MCF 10A (cell line): ENCODE data around the gene INSM2. TPM values are rescaled to one million over a fixed set of nuclear protein-coding genes. Genes with fewer than 3 reads are reported as not detected.
A peak's percentile ranks its signal among the peaks of the same experiment; 100 is the strongest.

ENCODE experiments used
- Bru-seq: library from RNA; stranded (reverse); fragments of 400-500 nt; gene quantifications from one replicate; lab custom pipeline; 2021; lab: Mats Ljungman, UMichigan
- BruChase-seq, 2 experiments: library from RNA; stranded (reverse); fragments of 400-500 nt; gene quantifications; one replicate each; lab custom pipeline; 2021; lab: Mats Ljungman, UMichigan
- BruUV-seq: library from RNA; stranded (reverse); fragments of 400-500 nt; replicated peaks from 2 replicates; lab custom pipeline; 2021; lab: Mats Ljungman, UMichigan
- CTCF ChIA-PET: fragments of 300-600 bp; sonication (Branson Sonifier 250); formaldehyde crosslinking; extraction: SDS; loops from one replicate; lab custom pipeline; 2021; ENCODE audit warnings: antibody characterized with exemption, inconsistent platforms; lab: Yijun Ruan, JAX
- POLR2A ChIA-PET: fragments of 300-600, 350-650 bp; sonication (Branson Sonifier 250); formaldehyde crosslinking; extraction: SDS; loops from one replicate; lab custom pipeline; 2020; ENCODE audit warnings: antibody characterized with exemption, inconsistent platforms; lab: Yijun Ruan, JAX
- DNase-seq: peaks from one replicate; pipeline ENCODE4 v3.0.0-alpha.2; 2018; ENCODE audit not compliant: unreplicated experiment
- H3K27ac Mint-ChIP-seq: one replicate; pipeline ENCODE4 v1.8.0; 2022; ENCODE audit warnings: mild to moderate bottlenecking, low read depth, mixed read lengths; ENCODE audit not compliant: unreplicated experiment
- H3K27me3 Mint-ChIP-seq: one replicate; pipeline ENCODE4 v1.8.0; 2022; ENCODE audit warnings: mixed read lengths; ENCODE audit not compliant: insufficient read depth, unreplicated experiment
- H3K36me3 Mint-ChIP-seq: one replicate; pipeline ENCODE4 v1.8.0; 2022; ENCODE audit warnings: mild to moderate bottlenecking, moderate library complexity, mixed read lengths; ENCODE audit not compliant: insufficient read depth, unreplicated experiment
- H3K4me1 Mint-ChIP-seq: one replicate; pipeline ENCODE4 v1.8.0; 2022; ENCODE audit warnings: mixed read lengths; ENCODE audit not compliant: insufficient read depth, unreplicated experiment
- H3K4me3 Mint-ChIP-seq: one replicate; pipeline ENCODE4 v1.8.0; 2022; ENCODE audit warnings: mild to moderate bottlenecking, moderate library complexity, mixed read lengths; ENCODE audit not compliant: unreplicated experiment
- H3K9me3 Mint-ChIP-seq: one replicate; pipeline ENCODE4 v1.8.0; 2022; ENCODE audit warnings: mixed read lengths; ENCODE audit not compliant: unreplicated experiment
- CTCF ChIP-seq: fragments of 200-600 bp; IDR thresholded peaks from one replicate; pipeline ENCODE4 v1.8.0; 2022; ENCODE audit warnings: antibody characterized with exemption, mild to moderate bottlenecking; ENCODE audit not compliant: unreplicated experiment
- intact Hi-C: fragments of 100-400 bp; cut with micrococcal nuclease; formaldehyde crosslinking; loops from 2 replicates; pipeline ENCODE4 v1.14.1; 2022
- long read RNA-seq: library from polyadenylated mRNA; stranded (forward); transcript quantifications from one replicate; pipeline ENCODE4 v2.0.0, GENCODE V29; 2022
- total RNA-seq: library from RNA; stranded (reverse); gene quantifications from 2 replicates; pipeline ENCODE4 v1.2.3, GENCODE V29; 2022

The INSM2 gene
- total RNA-seq (0.09 and 0.10 TPM in 2 replicates), Bru-seq, nascent RNA (percentile 20 among the genes with signal in this experiment), BruChase-seq, experiment 1, labeled RNA remaining after a 6-hour chase (percentile 41 among the genes with signal in this experiment), BruChase-seq, experiment 2, labeled RNA remaining after a 2-hour chase (percentile 35 among the genes with signal in this experiment)
- long read RNA-seq = 0 reads

GRCh38 chr14:35533357-35534207 lies at the start of gene INSM2:
INSM2 (plus strand) TSS chr14:35534164; CDS start chr14:35534253, 89 bp downstream.
- peaks cover 6% of the 10 kb centered on the region for H3K4me1 Mint-ChIP-seq
- no TSS peak for BruUV-seq
- ChIA-PET CTCF (interaction anchor here (1.1 kb wide), 1 partner anchor 31 kb away, joined by 4 read pairs; no protein-coding TSS in a partner anchor), POLR2A (interaction anchor here (0.6 to 0.8 kb wide), 2 partner anchors 45 to 550 kb away, joined by 3 read pairs; no protein-coding TSS in a partner anchor)
- H3K27me3 Mint-ChIP-seq = peaks cover 49% of the 10 kb centered on the region
- H3K36me3 Mint-ChIP-seq = peaks cover 10% of the 10 kb centered on the region
- peak; percentile 56 for DNase-seq
- peak within 1 kb of the TSS; percentile 74 for H3K4me3 Mint-ChIP-seq
- intact Hi-C loops = loop anchor here (5.0 kb wide), 1 partner anchor 154 kb away; no protein-coding TSS in a partner anchor
- H3K27ac Mint-ChIP-seq = no peak within 1 kb of the TSS
- H3K9me3 Mint-ChIP-seq = no peaks in the 10 kb centered on the region
- no peak for TF ChIP-seq CTCF

- ChIA-PET CTCF (no interaction called here), POLR2A (no interaction called here)
- Mint-ChIP-seq H3K27me3 (peaks cover 6% of the 10 kb centered on the region), H3K27ac (no peak overlapping the region), H3K36me3 (no peaks in the 10 kb centered on the region), H3K4me3 (no peak overlapping the region), H3K9me3 (peaks cover 9% of the 10 kb centered on the region), H3K4me1 (peaks cover 6% of the 10 kb centered on the region)
- DNase-seq = no peak
- intact Hi-C loops = no loop called here
- no peak for TF ChIP-seq CTCF
- BruUV-seq = no TSS peak
Measured at GRCh38 chr14:35492569-35493014, 41.4 kb upstream of the INSM2 start.

- ChIA-PET CTCF (interaction anchor here (0.6 to 0.7 kb wide), 3 partner anchors 13 to 92 kb away, joined by 3 to 4 read pairs (median 3); no protein-coding TSS in a partner anchor), POLR2A (no interaction called here)
- no peak overlapping the region for H3K27ac Mint-ChIP-seq
- intact Hi-C loops = no loop called here
- H3K27me3 Mint-ChIP-seq = peaks cover 30% of the 10 kb centered on the region
- H3K4me3 Mint-ChIP-seq = no peak overlapping the region
- peaks cover 6% of the 10 kb centered on the region for H3K4me1 Mint-ChIP-seq
- BruUV-seq = no TSS peak
- peaks cover 9% of the 10 kb centered on the region for H3K9me3 Mint-ChIP-seq
- no peak for DNase-seq
- no peaks in the 10 kb centered on the region for H3K36me3 Mint-ChIP-seq
- TF ChIP-seq CTCF = no peak
Measured at GRCh38 chr14:35495278-35495677, 38.7 kb upstream of the INSM2 start.

GRCh38 chr14:35499180-35499579 lies 34.8 kb upstream of the INSM2 start:
- no TSS peak for BruUV-seq
- no peak overlapping the region for H3K27ac Mint-ChIP-seq
- TF ChIP-seq CTCF = no peak
- H3K9me3 Mint-ChIP-seq = no peaks in the 10 kb centered on the region
- H3K4me1 Mint-ChIP-seq = peaks cover 6% of the 10 kb centered on the region
- intact Hi-C loops = no loop called here
- CTCF ChIA-PET = interaction anchor here (0.6 to 0.7 kb wide), 2 partner anchors 132 to 434 kb away, joined by 3 read pairs; no protein-coding TSS in a partner anchor
- peaks cover 64% of the 10 kb centered on the region for H3K27me3 Mint-ChIP-seq
- H3K36me3 Mint-ChIP-seq = no peaks in the 10 kb centered on the region
- no peak for DNase-seq
- POLR2A ChIA-PET = interaction anchor here (0.6 kb wide), 1 partner anchor 102 kb away, joined by 7 read pairs; no protein-coding TSS in a partner anchor
- H3K4me3 Mint-ChIP-seq = no peak overlapping the region
